Measurements from ENCODE around the gene KIF7.
"Not testable (repeated sequence)": the region's sequence is repeated elsewhere in the genome, so short reads cannot be mapped to it uniquely, and the experiment has no call there.

Gene KIF7

GRCh38 chr15:89654847-89655805, at the start of gene KIF7:
TSS of gene KIF7 (minus strand) at chr15:89655467. CDS start at chr15:89652930, 2,537 bp downstream.
- no peak for DNase-seq (ENCODE audit: low read depth, low spot score)

- no peak for DNase-seq (ENCODE audit: low read depth, low spot score)
These were observed 49.1 kb upstream of the KIF7 start for GRCh38 chr15:89704411-89704810.

GRCh38 chr15:89695198-89695597, 39.9 kb upstream of the KIF7 start:
- no peak for DNase-seq (ENCODE audit: low read depth, low spot score)

GRCh38 chr15:89693696-89694095, 38.4 kb upstream of the KIF7 start:
- DNase-seq (ENCODE audit: low read depth, low spot score), result no peak

- DNase-seq (ENCODE audit: low read depth, low spot score), result no peak
These were observed 37.8 kb upstream of the KIF7 start for GRCh38 chr15:89693091-89693490.

GRCh38 chr15:89690276-89691218, 35.3 kb upstream of the KIF7 start, which contains the start of the genes PEX11A and WDR93:
TSS of gene PEX11A (minus strand) at chr15:89690754. CDS start at chr15:89690632, 122 bp downstream.
TSS of gene WDR93 (plus strand) at chr15:89690811. CDS start at chr15:89701747, 10,936 bp downstream.
- peak; percentile 47 for DNase-seq (ENCODE audit: low read depth, low spot score)

- DNase-seq (ENCODE audit: low read depth, low spot score), result not testable (repeated sequence)
These were observed 34.6 kb upstream of the KIF7 start for GRCh38 chr15:89689930-89690275.

GRCh38 chr15:89686522-89686921, 31.3 kb upstream of the KIF7 start:
- no peak for DNase-seq (ENCODE audit: low read depth, low spot score)

GRCh38 chr15:89685995-89686394, 30.7 kb upstream of the KIF7 start:
- no peak for DNase-seq (ENCODE audit: low read depth, low spot score)

- DNase-seq (ENCODE audit: low read depth, low spot score), result no peak
These were observed 25.9 kb upstream of the KIF7 start for GRCh38 chr15:89681146-89681545.

- DNase-seq (ENCODE audit: low read depth, low spot score), result no peak
These were observed 25.1 kb upstream of the KIF7 start for GRCh38 chr15:89680282-89680873.

GRCh38 chr15:89679212-89679611, 23.9 kb upstream of the KIF7 start, which contains the start of gene PLIN1:
TSS of gene PLIN1 (minus strand) at chr15:89679367. CDS start at chr15:89677489, 1,878 bp downstream.
- no peak for DNase-seq (ENCODE audit: low read depth, low spot score)

GRCh38 chr15:89677381-89677780, 22.1 kb upstream of the KIF7 start:
- no peak for DNase-seq (ENCODE audit: low read depth, low spot score)

GRCh38 chr15:89675606-89676005, 20.3 kb upstream of the KIF7 start:
- DNase-seq (ENCODE audit: low read depth, low spot score), result no peak

- no peak for DNase-seq (ENCODE audit: low read depth, low spot score)
These were observed 19.3 kb upstream of the KIF7 start for GRCh38 chr15:89674526-89674925.

- peak; percentile 65 for DNase-seq (ENCODE audit: low read depth, low spot score)
These were observed 17.9 kb upstream of the KIF7 start for GRCh38 chr15:89673165-89673512.

- no peak for DNase-seq (ENCODE audit: low read depth, low spot score)
These were observed 17.2 kb upstream of the KIF7 start for GRCh38 chr15:89672221-89673164.

GRCh38 chr15:89671687-89672086, 16.4 kb upstream of the KIF7 start:
- DNase-seq (ENCODE audit: low read depth, low spot score), result no peak

GRCh38 chr15:89670971-89671560, 15.8 kb upstream of the KIF7 start:
- DNase-seq (ENCODE audit: low read depth, low spot score), result no peak

GRCh38 chr15:89669941-89670340, 14.7 kb upstream of the KIF7 start:
- DNase-seq (ENCODE audit: low read depth, low spot score), result no peak
